Activated CD8-positive, alpha-beta memory T cell treated with anti-CD3 and anti-CD28 coated beads, Interleukin-2, amount 50 U/mL, for 1 hour (primary cell): ENCODE measurements around the gene TIMM44.

ENCODE experiments used
- DNase-seq: peaks from one replicate; pipeline ENCODE4 v3.0.0-alpha.2; 2020; ENCODE audit errors: extremely low read depth

Gene TIMM44

GRCh38 chr19:7943444-7944176 is at the start of gene TIMM44:
Gene TIMM44 (minus strand): TSS chr19:7943666. CDS start chr19:7943651, 15 bp downstream.
- DNase-seq = peak; percentile 96

- no peak for DNase-seq
Observed at GRCh38 chr19:7992575-7992974, 49.1 kb upstream of the TIMM44 start.

GRCh38 chr19:7989071-7989575 is 45.7 kb upstream of the TIMM44 start:
- DNase-seq = no peak

GRCh38 chr19:7988307-7988706 is 44.8 kb upstream of the TIMM44 start:
- no peak for DNase-seq

- no peak for DNase-seq
Observed at GRCh38 chr19:7987114-7987768, 43.8 kb upstream of the TIMM44 start.

- DNase-seq = no peak
Observed at GRCh38 chr19:7986321-7987113, 43.1 kb upstream of the TIMM44 start.

- DNase-seq = no peak
Observed at GRCh38 chr19:7985481-7985911, 42.0 kb upstream of the TIMM44 start.

GRCh38 chr19:7983995-7984837 is 40.8 kb upstream of the TIMM44 start:
- no peak for DNase-seq

- no peak for DNase-seq
Observed at GRCh38 chr19:7983286-7983950, 40.0 kb upstream of the TIMM44 start.

- DNase-seq = no peak
Observed at GRCh38 chr19:7982651-7983099, 39.2 kb upstream of the TIMM44 start.

- DNase-seq = no peak
Observed at GRCh38 chr19:7982103-7982502, 38.6 kb upstream of the TIMM44 start.

- DNase-seq = no peak
Observed at GRCh38 chr19:7981661-7982060, 38.2 kb upstream of the TIMM44 start.

GRCh38 chr19:7981199-7981598 is 37.7 kb upstream of the TIMM44 start:
- DNase-seq = no peak

GRCh38 chr19:7980635-7981121 is 37.2 kb upstream of the TIMM44 start:
- DNase-seq = no peak

- no peak for DNase-seq
Observed at GRCh38 chr19:7980168-7980567, 36.7 kb upstream of the TIMM44 start.

- no peak for DNase-seq
Observed at GRCh38 chr19:7979559-7979958, 36.1 kb upstream of the TIMM44 start.

- no peak for DNase-seq
Observed at GRCh38 chr19:7979011-7979410, 35.5 kb upstream of the TIMM44 start.

- no peak for DNase-seq
Observed at GRCh38 chr19:7978179-7978825, 34.8 kb upstream of the TIMM44 start.

GRCh38 chr19:7977723-7978040 is 34.2 kb upstream of the TIMM44 start:
- DNase-seq = no peak

GRCh38 chr19:7977021-7977722 is 33.7 kb upstream of the TIMM44 start:
- DNase-seq = no peak
